Spleen (tissue), 7 donors: ENCODE results near the gene PKMYT1.

ENCODE experiments used
- CTCF ChIP-seq, 11 experiments: fragments of 200-600 bp in 7 of 11; fragments of 450-650 bp in 4 of 11; sonication (generic) in 4 of 11; IDR thresholded peaks in 8 of 11; conservative IDR thresholded peaks in 3 of 11; 1 replicate in 7 of 11; 2 replicates in 4 of 11; pipeline versions ENCODE4 v1.4.0 to v1.8.0; 2016 to 2021; ENCODE audit warnings: antibody characterized with exemption in 11 of 11, inconsistent platforms in 4 of 11, mild to moderate bottlenecking in 1 of 11
- POLR2A ChIP-seq, 3 donors: fragments of 450-650 bp; IDR thresholded peaks; one replicate each; pipeline ENCODE4 v1.5.1; 2017; ENCODE audit warnings: antibody characterized with exemption in 3 of 3, mild to moderate bottlenecking in 1 of 3
- donor health status: DM: no; HTN: no; CAD: no; lungs with moderate emphysema.
- donor health status: DM: no; HTN: no; CAD: no.
- donor health status: DM: no; HTN: no; CAD: no.

GRCh38 chr16:2974319-2975056, 5.8 kb downstream of the PKMYT1 start:
- TF ChIP-seq CTCF (IDR thresholded peaks at IDR 0.05 in 8 of 11, conservative IDR thresholded peaks at IDR 0.05 in 3 of 11) (no peak), POLR2A (IDR thresholded peaks at IDR 0.05) (no peak)
